Measurements from ENCODE around the gene ZNF613.

ZNF613 gene

GRCh38 chr19:51926784-51927741 lies at the start of gene ZNF613:
ZNF613 (plus strand) TSS chr19:51927472; CDS start chr19:51936221, 8,749 bp downstream.
- peak within 1 kb of the TSS; percentile 69 for H3K27ac ChIP-seq
- no peaks in the 10 kb centered on the region for H3K27me3 ChIP-seq (replicated peaks)
- peaks cover 5% of the 10 kb centered on the region for H3K36me3 ChIP-seq (replicated peaks)
- peak; percentile 23 for TF ChIP-seq CTCF (IDR thresholded peaks at IDR 0.05; ENCODE audit: low read depth, low read length, missing control alignments)
- in situ Hi-C loops (cut with HindIII; ENCODE audit: low pct_ligation_motif_present, low sequenced_read_pairs): no loop called here
- peak within 1 kb of the TSS; percentile 94 for H3K4me3 ChIP-seq (ENCODE audit: low read depth, low read length)
- DNase-seq: peak; percentile 90

GRCh38 chr19:51882518-51882917 lies 44.8 kb upstream of the ZNF613 start:
- DNase-seq: no peak
- in situ Hi-C loops (cut with HindIII; ENCODE audit: low pct_ligation_motif_present, low sequenced_read_pairs): no loop called here
- Histone ChIP-seq H3K36me3 (replicated peaks) (no peaks in the 10 kb centered on the region), H3K27me3 (replicated peaks) (no peaks in the 10 kb centered on the region), H3K4me3 (ENCODE audit: low read depth, low read length) (no peak overlapping the region), H3K27ac (no peak overlapping the region)
- no peak for TF ChIP-seq CTCF (IDR thresholded peaks at IDR 0.05; ENCODE audit: low read depth, low read length, missing control alignments)

GRCh38 chr19:51884713-51885112 lies 42.6 kb upstream of the ZNF613 start:
- Histone ChIP-seq H3K27me3 (replicated peaks) (no peaks in the 10 kb centered on the region), H3K27ac (no peak overlapping the region), H3K4me3 (ENCODE audit: low read depth, low read length) (no peak overlapping the region), H3K36me3 (replicated peaks) (peaks cover 4% of the 10 kb centered on the region)
- TF ChIP-seq CTCF (IDR thresholded peaks at IDR 0.05; ENCODE audit: low read depth, low read length, missing control alignments): no peak
- in situ Hi-C loops (cut with HindIII; ENCODE audit: low pct_ligation_motif_present, low sequenced_read_pairs): no loop called here
- no peak for DNase-seq

- peak within 1 kb of the TSS; percentile 15 for H3K27ac ChIP-seq
- in situ Hi-C loops (cut with HindIII; ENCODE audit: low pct_ligation_motif_present, low sequenced_read_pairs): no loop called here
- DNase-seq: peak; percentile 91
- no peaks in the 10 kb centered on the region for H3K27me3 ChIP-seq (replicated peaks)
- peaks cover 28% of the 10 kb centered on the region for H3K36me3 ChIP-seq (replicated peaks)
- TF ChIP-seq CTCF (IDR thresholded peaks at IDR 0.05; ENCODE audit: low read depth, low read length, missing control alignments): no peak
- H3K4me3 ChIP-seq (ENCODE audit: low read depth, low read length): peak within 1 kb of the TSS; percentile 78
Measured at GRCh38 chr19:51887522-51888498, 39.5 kb upstream of the ZNF613 start, which contains the start of gene ZNF577. ZNF577 (minus strand) TSS chr19:51887951; CDS start chr19:51880382, 7,569 bp downstream.

GRCh38 chr19:51889934-51890333 lies 37.3 kb upstream of the ZNF613 start:
- H3K27me3 ChIP-seq (replicated peaks): no peaks in the 10 kb centered on the region

More at GRCh38 chr19:51889934-51890333, 37.3 kb upstream of the ZNF613 start:
- peaks cover 42% of the 10 kb centered on the region for H3K36me3 ChIP-seq (replicated peaks)
- no peak overlapping the region for H3K4me3 ChIP-seq (ENCODE audit: low read depth, low read length)
- in situ Hi-C loops (cut with HindIII; ENCODE audit: low pct_ligation_motif_present, low sequenced_read_pairs): no loop called here
- TF ChIP-seq CTCF (IDR thresholded peaks at IDR 0.05; ENCODE audit: low read depth, low read length, missing control alignments): no peak
- no peak overlapping the region for H3K27ac ChIP-seq
- DNase-seq: no peak

Measured in brain microvascular endothelial cell (primary cell).